Mesothelial cell of epicardium (in vitro differentiated cells): ENCODE measurements around the gene FKBP1B. TPM values are rescaled to one million over a fixed set of nuclear protein-coding genes. Genes with fewer than 3 reads are reported as not detected.
"Not testable (repeated sequence)": the region's sequence is repeated elsewhere in the genome, so short reads cannot be mapped to it uniquely, and the experiment has no call there.

Source experiments
- DNase-seq, 2 experiments: peaks; one replicate each; pipeline ENCODE4 v3.0.0; 2021; ENCODE audit warnings: low spot score in 2 of 2; ENCODE audit not compliant: unreplicated experiment in 2 of 2
- H3K27ac Mint-ChIP-seq: 2 replicates; pipeline ENCODE4 v1.8.0; 2021; ENCODE audit warnings: mixed read lengths
- H3K27me3 Mint-ChIP-seq: 2 replicates; pipeline ENCODE4 v1.8.0; 2021; ENCODE audit warnings: low read depth, mixed read lengths
- H3K36me3 Mint-ChIP-seq: 2 replicates; pipeline ENCODE4 v1.8.0; 2021; ENCODE audit warnings: mixed read lengths
- H3K4me1 Mint-ChIP-seq: 2 replicates; pipeline ENCODE4 v1.8.0; 2021; ENCODE audit warnings: mixed read lengths
- H3K4me3 Mint-ChIP-seq: 2 replicates; pipeline ENCODE4 v1.8.0; 2021; ENCODE audit warnings: mild to moderate bottlenecking, moderate library complexity, mixed read lengths
- H3K9me3 Mint-ChIP-seq: 2 replicates; pipeline ENCODE4 v1.8.0; 2021; ENCODE audit warnings: mixed read lengths
- total RNA-seq: library from RNA; stranded (reverse); gene quantifications from 3 replicates; pipeline ENCODE4 v1.2.1, GENCODE V29; 2021
- TF ChIP-seq, protein P1 (sequence below): fragments of 200-600 bp; sonication (generic); IDR thresholded peaks from one replicate; pipeline ENCODE4 v1.5.0; 2021; ENCODE audit warnings: antibody characterized with exemption; ENCODE audit not compliant: unreplicated experiment

FKBP1B gene
- total RNA-seq, 1 donor from 2014 or later, result 18.0 TPM

DNA sequence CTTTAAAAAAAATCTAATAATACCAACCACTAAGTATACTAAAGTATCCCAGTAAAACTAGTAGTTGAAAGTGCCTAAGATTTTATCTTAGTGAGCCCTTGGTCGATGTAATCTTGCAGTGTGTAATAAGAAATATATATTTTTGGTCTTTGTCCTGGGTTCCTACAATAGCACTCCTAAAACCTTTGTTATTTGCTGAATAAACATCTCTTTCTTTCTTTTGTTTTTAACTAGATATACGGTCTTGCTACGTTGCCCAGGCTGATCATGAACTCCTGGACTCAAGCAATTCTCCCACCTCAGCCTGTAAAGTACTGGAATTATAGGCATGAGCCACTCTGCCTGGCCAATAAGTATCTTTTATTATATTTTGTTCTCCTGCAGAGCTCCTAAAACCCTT lies 37.5 kb downstream of the FKBP1B start:
- Mint-ChIP-seq H3K4me1 (peaks cover 17% of the 10 kb centered on the region), H3K27me3 (no peaks in the 10 kb centered on the region), H3K27ac (no peak overlapping the region), H3K4me3 (no peak overlapping the region), H3K9me3 (no peaks in the 10 kb centered on the region), H3K36me3 (peaks cover 15% of the 10 kb centered on the region)
- TF ChIP-seq, protein P1, sequence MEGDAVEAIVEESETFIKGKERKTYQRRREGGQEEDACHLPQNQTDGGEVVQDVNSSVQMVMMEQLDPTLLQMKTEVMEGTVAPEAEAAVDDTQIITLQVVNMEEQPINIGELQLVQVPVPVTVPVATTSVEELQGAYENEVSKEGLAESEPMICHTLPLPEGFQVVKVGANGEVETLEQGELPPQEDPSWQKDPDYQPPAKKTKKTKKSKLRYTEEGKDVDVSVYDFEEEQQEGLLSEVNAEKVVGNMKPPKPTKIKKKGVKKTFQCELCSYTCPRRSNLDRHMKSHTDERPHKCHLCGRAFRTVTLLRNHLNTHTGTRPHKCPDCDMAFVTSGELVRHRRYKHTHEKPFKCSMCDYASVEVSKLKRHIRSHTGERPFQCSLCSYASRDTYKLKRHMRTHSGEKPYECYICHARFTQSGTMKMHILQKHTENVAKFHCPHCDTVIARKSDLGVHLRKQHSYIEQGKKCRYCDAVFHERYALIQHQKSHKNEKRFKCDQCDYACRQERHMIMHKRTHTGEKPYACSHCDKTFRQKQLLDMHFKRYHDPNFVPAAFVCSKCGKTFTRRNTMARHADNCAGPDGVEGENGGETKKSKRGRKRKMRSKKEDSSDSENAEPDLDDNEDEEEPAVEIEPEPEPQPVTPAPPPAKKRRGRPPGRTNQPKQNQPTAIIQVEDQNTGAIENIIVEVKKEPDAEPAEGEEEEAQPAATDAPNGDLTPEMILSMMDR, result no peak
- DNase-seq, result no peak

DNA sequence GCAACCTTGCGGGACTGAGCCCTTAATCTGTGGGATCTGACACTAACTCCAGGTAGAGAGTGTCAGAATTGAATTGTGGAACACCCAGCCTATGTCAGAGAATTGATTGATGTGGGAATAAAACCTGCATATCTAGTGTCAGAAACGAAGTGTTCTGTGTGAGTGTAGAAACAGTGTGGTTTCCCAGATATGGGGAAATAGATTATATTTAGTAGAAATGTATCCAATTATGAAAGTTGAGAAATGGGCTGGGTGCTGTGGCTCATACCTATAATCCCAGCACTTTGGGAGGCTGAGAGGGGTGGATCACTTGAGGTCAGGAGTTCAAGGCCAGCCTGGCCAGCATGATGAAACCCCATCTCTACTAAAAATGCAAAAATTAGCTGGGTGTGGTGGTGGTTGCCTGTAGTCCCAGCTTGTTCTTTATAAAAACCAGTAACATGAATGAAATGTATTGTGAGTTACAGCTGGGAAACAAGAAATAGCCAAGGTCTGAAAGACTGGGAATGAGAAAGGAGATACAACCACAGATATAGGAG lies 39.3 kb downstream of the FKBP1B start:
- H3K9me3 Mint-ChIP-seq, result peaks cover 3% of the 10 kb centered on the region
- H3K27me3 Mint-ChIP-seq, result no peaks in the 10 kb centered on the region
- no peak overlapping the region for H3K27ac Mint-ChIP-seq
- H3K4me3 Mint-ChIP-seq, result no peak overlapping the region
- H3K4me1 Mint-ChIP-seq, result peaks cover 9% of the 10 kb centered on the region
- TF ChIP-seq, protein P1, result no peak
- no peak for DNase-seq
- H3K36me3 Mint-ChIP-seq, result peaks cover 13% of the 10 kb centered on the region

DNA sequence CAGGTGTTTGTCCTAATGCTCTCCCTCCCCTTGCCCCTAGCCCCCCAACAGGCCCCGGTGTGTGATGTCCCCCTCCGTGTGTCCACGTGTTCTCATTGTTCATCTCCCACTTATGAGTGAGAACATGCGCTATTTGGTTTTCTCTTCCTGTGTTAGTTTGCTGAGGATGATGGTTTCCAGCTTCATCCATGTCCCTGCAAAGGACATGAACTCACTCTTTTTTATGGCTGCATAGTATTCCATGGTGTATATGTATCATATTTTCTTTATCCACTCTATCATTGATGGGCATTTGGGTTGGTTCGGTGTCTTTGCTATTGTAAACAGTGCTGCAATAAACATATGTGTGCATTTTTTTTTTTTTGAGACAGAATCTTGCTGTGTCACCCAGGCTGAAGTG lies 43.7 kb downstream of the FKBP1B start:
- H3K27ac Mint-ChIP-seq, H3K4me1 Mint-ChIP-seq, H3K27me3 Mint-ChIP-seq, DNase-seq, H3K4me3 Mint-ChIP-seq: not testable (repeated sequence)
- peaks cover 49% of the 10 kb centered on the region for H3K36me3 Mint-ChIP-seq
- H3K9me3 Mint-ChIP-seq, result peaks cover 22% of the 10 kb centered on the region

DNA sequence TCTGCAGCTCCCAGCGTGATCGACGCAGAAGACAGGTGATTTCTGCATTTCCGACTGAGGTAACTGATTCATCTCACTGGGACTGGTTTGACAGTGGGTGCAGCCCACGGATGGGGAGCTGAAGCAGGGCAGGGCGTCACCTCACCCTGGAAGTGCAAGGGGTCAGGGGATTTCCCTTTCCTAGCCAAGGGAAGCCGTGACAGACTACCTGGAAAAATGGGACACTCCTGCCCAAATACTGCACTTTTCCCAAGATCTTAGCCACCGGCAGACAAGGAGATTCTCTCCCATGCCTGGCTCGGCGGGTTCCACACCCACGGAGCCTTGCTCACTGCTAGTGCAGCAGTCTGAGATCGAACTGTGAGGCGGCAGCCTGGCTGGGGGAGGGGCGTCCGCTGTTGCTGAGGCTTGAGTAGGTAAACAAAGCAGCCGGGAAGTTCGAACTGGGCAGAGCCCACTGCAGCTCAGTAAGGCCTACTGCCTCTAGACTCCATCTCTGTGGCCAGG lies 45.7 kb downstream of the FKBP1B start:
- Mint-ChIP-seq H3K9me3 (peaks cover 38% of the 10 kb centered on the region), H3K36me3 (peaks cover 47% of the 10 kb centered on the region)
- H3K27me3 Mint-ChIP-seq, H3K27ac Mint-ChIP-seq, DNase-seq, H3K4me1 Mint-ChIP-seq, H3K4me3 Mint-ChIP-seq: not testable (repeated sequence)

DNA sequence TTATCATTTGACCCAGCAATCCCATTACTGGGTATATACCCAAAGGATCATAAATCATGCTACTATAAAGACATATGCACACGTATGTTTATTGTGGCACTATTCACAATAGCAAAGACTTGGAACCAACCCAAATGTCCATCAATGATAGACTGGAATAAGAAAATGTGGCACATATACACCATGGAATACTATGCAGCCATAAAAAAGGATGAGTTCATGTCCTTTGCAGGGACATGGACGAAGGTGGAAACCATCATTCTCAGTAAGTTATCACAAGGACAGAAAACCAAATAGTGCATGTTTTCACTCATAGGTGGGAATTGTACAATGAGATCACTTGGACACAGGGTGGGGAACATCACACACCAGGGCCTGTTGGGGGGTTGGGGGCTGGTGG lies 51.2 kb downstream of the FKBP1B start:
- not testable (repeated sequence) for H3K4me3 Mint-ChIP-seq, DNase-seq, H3K27me3 Mint-ChIP-seq, H3K27ac Mint-ChIP-seq, H3K4me1 Mint-ChIP-seq
- Mint-ChIP-seq H3K9me3 (peaks cover 48% of the 10 kb centered on the region), H3K36me3 (peaks cover 52% of the 10 kb centered on the region)

DNA sequence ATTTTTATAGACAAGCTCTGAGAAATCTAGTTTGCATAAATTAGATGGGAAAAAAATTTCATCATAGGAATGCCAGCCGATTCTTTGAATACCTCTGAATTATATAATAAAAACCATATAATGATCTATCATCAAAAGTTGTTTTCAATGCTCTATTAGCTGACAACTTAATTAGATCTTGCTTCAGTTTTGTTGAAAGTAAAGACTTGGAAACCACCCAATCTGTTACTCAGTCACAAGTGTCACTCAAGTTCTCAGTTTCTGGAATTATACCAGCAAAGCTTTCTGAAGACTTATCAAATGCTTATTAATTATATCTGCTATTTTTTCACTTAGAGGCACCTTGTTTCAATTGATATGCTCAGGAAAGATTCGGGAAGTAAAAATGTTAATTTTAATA lies 52.5 kb downstream of the FKBP1B start:
- Mint-ChIP-seq H3K9me3 (peaks cover 50% of the 10 kb centered on the region), H3K4me3 (no peak overlapping the region), H3K27me3 (no peaks in the 10 kb centered on the region), H3K27ac (no peak overlapping the region), H3K36me3 (peaks cover 48% of the 10 kb centered on the region), H3K4me1 (no peaks in the 10 kb centered on the region)
- TF ChIP-seq, protein P1, result no peak
- no peak for DNase-seq

DNA sequence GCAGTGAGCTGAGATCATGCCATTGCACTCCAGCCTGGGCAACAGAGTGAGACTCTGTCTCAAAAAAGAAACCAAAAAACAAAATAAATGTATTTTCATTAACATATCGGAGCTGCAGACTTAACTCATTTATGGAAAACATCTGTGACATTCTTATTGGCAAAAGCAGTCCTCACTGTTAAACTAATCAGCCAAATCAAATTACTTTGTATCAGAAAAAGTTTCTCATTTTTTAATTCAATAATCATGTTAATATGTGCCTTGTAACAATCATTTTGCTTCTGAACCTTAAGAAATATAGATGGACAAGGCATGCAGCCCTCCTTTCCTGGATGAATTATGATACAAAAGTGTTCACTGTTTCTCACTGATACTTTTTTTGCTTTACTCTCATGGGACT lies 53.1 kb downstream of the FKBP1B start:
- Mint-ChIP-seq H3K4me3 (no peak overlapping the region), H3K36me3 (peaks cover 49% of the 10 kb centered on the region), H3K4me1 (no peaks in the 10 kb centered on the region), H3K27me3 (no peaks in the 10 kb centered on the region), H3K27ac (no peak overlapping the region), H3K9me3 (peaks cover 50% of the 10 kb centered on the region)
- TF ChIP-seq, protein P1, result no peak
- DNase-seq, result no peak
